Upper lobe of left lung (tissue), 4 donors: ENCODE results near the gene HHAT.

Experiments used
- CTCF ChIP-seq, 6 experiments: fragments of 450-650 bp in 4 of 6; fragments of 200-600 bp in 2 of 6; sonication (generic) in 2 of 6; IDR thresholded peaks; one replicate each; pipeline ENCODE4 v1.5.1; 2016 to 2019; ENCODE audit warnings: antibody characterized with exemption in 6 of 6
- EP300 ChIP-seq, 4 donors: sonication (generic); formaldehyde crosslinking; IDR thresholded peaks; one replicate each; pipeline ENCODE4 v1.5.1; 2017; ENCODE audit warnings: antibody characterized with exemption in 4 of 4, control low read depth in 2 of 4
- POLR2A ChIP-seq, 4 donors: fragments of 450-650 bp; IDR thresholded peaks; one replicate each; pipeline ENCODE4 v1.5.1; 2016 to 2017; ENCODE audit warnings: antibody characterized with exemption in 4 of 4, mild to moderate bottlenecking in 2 of 4
- POLR2AphosphoS5 ChIP-seq, 2 donors: sonication (generic); formaldehyde crosslinking; IDR thresholded peaks; one replicate each; pipeline ENCODE4 v1.5.1; 2017; ENCODE audit warnings: antibody characterized with exemption in 2 of 2

GRCh38 chr1:210597555-210598134 is 268.9 kb downstream of the HHAT start:
- TF ChIP-seq EP300 (IDR thresholded peaks at IDR 0.05) (no peak), CTCF (IDR thresholded peaks at IDR 0.05) (no peak), POLR2A (IDR thresholded peaks at IDR 0.05) (no peak), POLR2AphosphoS5 (IDR thresholded peaks at IDR 0.05) (no peak)
